22Rv1 (cell line): ENCODE results near the gene CNST.

Experiments used
- CTCF ChIP-seq: fragments of 450-650 bp; IDR thresholded peaks from 2 replicates; pipeline ENCODE4 v1.5.1; 2017; ENCODE audit warnings: mild to moderate bottlenecking
- ZFX ChIP-seq: fragments of 450-650 bp; IDR thresholded peaks from 2 replicates; pipeline ENCODE4 v1.6.1; 2017; ENCODE audit warnings: antibody characterized with exemption, borderline replicate concordance

GRCh38 chr1:246647113-246647512 lies 80.9 kb downstream of the CNST start:
- TF ChIP-seq CTCF (no peak; the same call in 1 of the 2 replicates), ZFX (no peak)
